Measurements from ENCODE around the gene NRG2. TPM values are rescaled to one million over a fixed set of nuclear protein-coding genes. Genes with fewer than 3 reads are reported as not detected.

Gene NRG2
- total RNA-seq, 2 experiments from 2014 or later, result 0.42 TPM; not detected in 1

DNA sequence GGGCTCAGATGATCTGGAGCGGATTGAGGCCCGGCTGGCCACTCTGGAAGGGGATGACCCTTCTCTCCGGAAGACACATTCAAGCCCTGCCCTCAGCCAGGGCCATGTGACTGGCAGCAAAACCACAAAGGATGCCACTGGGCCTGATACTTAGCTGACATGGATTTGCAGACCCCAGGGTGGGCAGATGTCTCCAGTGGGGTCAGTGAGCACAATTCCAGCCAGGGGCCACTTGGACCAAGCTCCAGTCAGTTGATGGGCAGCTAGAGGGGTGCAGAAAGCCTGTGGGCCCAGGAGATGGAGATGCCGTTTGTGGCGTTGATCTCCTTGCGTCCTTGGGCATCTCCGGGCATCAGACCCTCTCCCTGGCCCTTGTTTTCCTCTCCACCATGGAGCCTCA is 200.8 kb downstream of the NRG2 start:
- CTCF ChIA-PET, result interaction anchor here (1.2 to 6.1 kb wide), 4 partner anchors 21 to 67 kb away, joined by 3 to 58 read pairs (median 6); no protein-coding TSS in a partner anchor
- H3K27me3 Mint-ChIP-seq, result peaks cover 39% of the 10 kb centered on the region
- no peak overlapping the region for H3K4me3 Mint-ChIP-seq
- no peak overlapping the region for H3K27ac Mint-ChIP-seq
- H3K4me1 Mint-ChIP-seq, result no peaks in the 10 kb centered on the region
- no peak for DNase-seq
- H3K36me3 Mint-ChIP-seq, result no peaks in the 10 kb centered on the region
- no peak for ATAC-seq
- H3K9me3 Mint-ChIP-seq (ENCODE audit: low read depth), result no peaks in the 10 kb centered on the region

DNA sequence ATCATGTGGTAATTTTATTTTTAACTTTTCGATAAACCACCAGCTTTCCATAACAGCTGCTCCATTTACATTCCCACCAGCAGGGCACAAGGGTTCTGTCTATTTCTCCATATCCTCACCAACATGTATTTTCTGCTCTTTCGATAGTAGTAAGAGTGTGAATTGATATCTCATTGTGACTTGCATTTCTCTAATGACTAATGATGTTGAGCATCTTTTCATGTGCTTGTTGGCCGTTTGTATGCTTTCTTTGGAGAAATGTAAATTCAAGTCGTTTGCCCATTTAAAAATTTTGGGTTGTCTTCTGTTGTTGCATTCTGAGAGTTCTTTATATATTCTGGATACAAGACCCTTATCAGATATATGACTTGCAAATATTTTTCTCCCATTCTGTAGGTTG is 201.6 kb downstream of the NRG2 start:
- DNase-seq, result no peak
- H3K4me1 Mint-ChIP-seq, result no peaks in the 10 kb centered on the region
- peaks cover 32% of the 10 kb centered on the region for H3K27me3 Mint-ChIP-seq
- no peak for ATAC-seq
- H3K27ac Mint-ChIP-seq, result no peak overlapping the region
- H3K36me3 Mint-ChIP-seq, result no peaks in the 10 kb centered on the region
- CTCF ChIA-PET, result no interaction called here
- H3K9me3 Mint-ChIP-seq (ENCODE audit: low read depth), result no peaks in the 10 kb centered on the region
- no peak overlapping the region for H3K4me3 Mint-ChIP-seq

DNA sequence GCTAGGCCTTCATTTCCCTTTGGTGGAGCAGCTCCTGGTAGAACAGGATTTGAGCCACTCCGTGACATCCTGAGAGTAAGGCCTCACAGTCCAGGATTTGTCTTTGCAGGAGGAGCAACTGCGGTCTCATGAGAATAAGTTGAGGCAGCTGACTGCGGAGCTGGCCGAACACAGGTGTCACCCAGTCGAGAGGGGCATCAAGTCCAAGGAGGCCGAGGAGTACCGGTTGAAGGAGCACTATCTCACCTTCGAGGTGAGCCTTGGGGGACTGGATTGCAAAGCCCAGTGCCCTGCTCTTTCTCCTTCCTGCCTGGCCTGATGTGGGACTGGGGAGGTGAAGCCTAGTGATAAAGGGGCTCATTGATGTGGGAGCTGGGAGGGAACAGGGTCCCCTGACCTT is 203.2 kb downstream of the NRG2 start:
- Mint-ChIP-seq H3K27me3 (peaks cover 19% of the 10 kb centered on the region), H3K36me3 (no peaks in the 10 kb centered on the region)
- CTCF ChIA-PET, result interaction anchor here (1.0 to 1.6 kb wide), 2 partner anchors 53 to 129 kb away, joined by 4 to 8 read pairs; no protein-coding TSS in a partner anchor

DNA sequence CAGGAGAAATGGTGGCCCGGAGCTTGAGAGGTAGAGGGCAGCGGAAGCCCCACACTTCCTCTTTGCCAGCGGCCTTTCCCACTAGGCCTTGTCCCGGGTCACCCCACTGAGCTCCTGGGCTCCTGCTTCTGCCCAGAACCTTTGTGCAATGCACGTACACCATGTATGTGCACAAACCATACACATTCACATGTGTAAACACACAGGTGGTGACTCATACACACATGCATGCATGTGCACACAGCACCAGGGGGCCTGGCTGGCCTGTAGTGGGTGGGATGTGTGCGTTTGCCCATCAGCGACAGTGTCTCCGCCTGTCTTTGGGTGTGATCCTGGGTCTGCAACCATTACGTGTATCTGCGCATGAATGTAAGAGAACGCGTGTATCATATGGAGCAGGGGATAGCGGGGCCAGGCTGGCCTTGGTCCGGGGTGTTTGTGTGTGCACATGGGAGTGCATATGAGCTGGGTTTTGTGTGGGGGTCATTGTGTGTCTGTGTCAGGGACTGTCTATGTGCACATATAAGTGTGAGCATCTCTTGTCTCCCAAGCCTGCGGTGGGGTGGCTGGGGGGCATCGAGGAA is 203.8 kb downstream of the NRG2 start:
- ATAC-seq, result no peak

More for the DNA sequence above, 203.2 kb downstream of the NRG2 start:
- DNase-seq (no peak), ATAC-seq (no peak)
- Mint-ChIP-seq H3K9me3 (ENCODE audit: low read depth) (no peaks in the 10 kb centered on the region), H3K4me3 (no peak overlapping the region), H3K27ac (no peak overlapping the region), H3K4me1 (no peaks in the 10 kb centered on the region)

DNA sequence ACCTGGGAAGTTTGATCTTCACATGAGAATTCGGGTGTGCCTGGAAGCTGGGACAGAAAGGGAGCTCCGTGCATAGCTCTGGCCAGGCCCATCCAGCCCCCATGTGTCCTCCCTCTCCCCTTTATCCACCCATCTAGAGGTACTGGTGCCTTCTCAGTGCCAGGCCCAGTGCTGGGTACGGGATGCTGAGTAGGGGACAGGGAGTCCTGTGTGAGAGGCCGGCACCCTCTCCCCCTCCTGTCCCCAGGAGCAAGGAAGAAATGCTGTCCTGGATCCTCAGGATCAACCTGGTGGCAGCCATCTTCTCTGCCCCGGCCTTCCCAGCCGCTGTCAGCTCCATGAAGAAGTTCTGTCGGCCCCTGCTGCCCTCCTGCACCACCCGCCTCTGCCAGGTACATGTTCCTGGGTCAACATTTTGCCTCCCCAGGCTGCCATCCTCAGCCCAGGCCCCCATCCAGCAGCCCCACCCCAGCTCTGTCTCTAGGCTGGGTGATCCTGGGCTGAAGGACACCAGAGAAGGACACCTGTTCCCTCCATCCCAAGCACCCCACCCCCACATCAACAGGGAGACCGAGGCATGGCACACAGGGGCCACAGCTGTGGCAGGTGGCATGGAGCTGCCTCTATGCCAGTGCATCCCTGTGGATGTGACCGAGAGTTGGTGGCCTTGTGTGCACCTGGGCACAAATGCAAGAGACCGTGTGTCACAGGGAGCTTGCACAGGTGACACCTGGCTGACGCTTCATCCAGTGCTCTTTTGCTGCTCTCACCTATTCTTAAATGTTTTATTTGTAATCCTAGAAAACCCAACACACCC is 204.5 kb downstream of the NRG2 start:
- Mint-ChIP-seq H3K4me3 (no peak overlapping the region), H3K4me1 (no peaks in the 10 kb centered on the region), H3K27ac (no peak overlapping the region), H3K36me3 (no peaks in the 10 kb centered on the region), H3K27me3 (peaks cover 19% of the 10 kb centered on the region), H3K9me3 (ENCODE audit: low read depth) (no peaks in the 10 kb centered on the region)
- ATAC-seq (no peak), DNase-seq (no peak)
- CTCF ChIA-PET, result interaction anchor here (1.3 to 2.2 kb wide), 3 partner anchors 51 to 131 kb away, joined by 3 to 9 read pairs (median 8); no protein-coding TSS in a partner anchor

More for the DNA sequence above, 203.8 kb downstream of the NRG2 start:
- Mint-ChIP-seq H3K27ac (no peak overlapping the region), H3K9me3 (ENCODE audit: low read depth) (no peaks in the 10 kb centered on the region), H3K27me3 (peaks cover 15% of the 10 kb centered on the region), H3K4me3 (no peak overlapping the region), H3K36me3 (no peaks in the 10 kb centered on the region), H3K4me1 (no peaks in the 10 kb centered on the region)
- CTCF ChIA-PET, result interaction anchor here (1.3 to 2.2 kb wide), 3 partner anchors 52 to 130 kb away, joined by 3 to 9 read pairs (median 8); no protein-coding TSS in a partner anchor
- DNase-seq, result no peak

DNA sequence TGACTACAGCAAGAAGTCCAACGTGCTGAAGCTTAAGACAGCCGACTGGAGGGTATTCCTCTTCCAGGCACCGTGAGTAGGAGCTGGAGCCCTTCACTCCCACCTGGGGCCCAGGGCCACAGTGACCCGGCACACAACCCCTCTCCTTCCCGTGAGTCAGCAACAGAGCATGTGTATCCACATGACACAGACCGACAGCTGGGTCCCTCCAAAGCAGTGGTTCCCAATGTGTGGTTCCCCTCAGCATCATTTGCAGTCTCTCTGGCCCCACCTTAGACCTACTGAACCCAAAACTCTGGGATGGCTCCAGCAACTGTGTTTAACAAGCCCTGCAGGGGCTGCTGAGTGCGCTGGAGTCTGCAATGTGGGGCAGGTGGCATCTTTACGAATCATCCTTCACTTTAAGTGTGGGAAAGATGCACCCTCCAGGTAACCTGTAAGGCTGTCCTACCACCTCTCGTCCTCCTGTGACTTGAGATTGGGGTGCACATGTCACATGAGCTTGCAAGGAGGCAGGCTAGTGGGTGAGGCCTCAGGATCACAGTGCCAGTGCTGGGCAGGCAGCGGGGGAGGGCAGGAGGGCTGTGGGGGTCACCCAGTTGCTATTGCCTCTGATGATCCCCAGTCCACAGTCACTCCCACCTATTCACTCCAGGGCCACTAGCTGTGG is 205.3 kb downstream of the NRG2 start:
- DNase-seq (no peak), ATAC-seq (no peak)
- Mint-ChIP-seq H3K4me3 (no peak overlapping the region), H3K27ac (no peak overlapping the region), H3K9me3 (ENCODE audit: low read depth) (no peaks in the 10 kb centered on the region), H3K4me1 (no peaks in the 10 kb centered on the region), H3K36me3 (no peaks in the 10 kb centered on the region), H3K27me3 (peaks cover 23% of the 10 kb centered on the region)
- CTCF ChIA-PET, result interaction anchor here (2.2 kb wide), 1 partner anchor 51 kb away, joined by 9 read pairs; no protein-coding TSS in a partner anchor

DNA sequence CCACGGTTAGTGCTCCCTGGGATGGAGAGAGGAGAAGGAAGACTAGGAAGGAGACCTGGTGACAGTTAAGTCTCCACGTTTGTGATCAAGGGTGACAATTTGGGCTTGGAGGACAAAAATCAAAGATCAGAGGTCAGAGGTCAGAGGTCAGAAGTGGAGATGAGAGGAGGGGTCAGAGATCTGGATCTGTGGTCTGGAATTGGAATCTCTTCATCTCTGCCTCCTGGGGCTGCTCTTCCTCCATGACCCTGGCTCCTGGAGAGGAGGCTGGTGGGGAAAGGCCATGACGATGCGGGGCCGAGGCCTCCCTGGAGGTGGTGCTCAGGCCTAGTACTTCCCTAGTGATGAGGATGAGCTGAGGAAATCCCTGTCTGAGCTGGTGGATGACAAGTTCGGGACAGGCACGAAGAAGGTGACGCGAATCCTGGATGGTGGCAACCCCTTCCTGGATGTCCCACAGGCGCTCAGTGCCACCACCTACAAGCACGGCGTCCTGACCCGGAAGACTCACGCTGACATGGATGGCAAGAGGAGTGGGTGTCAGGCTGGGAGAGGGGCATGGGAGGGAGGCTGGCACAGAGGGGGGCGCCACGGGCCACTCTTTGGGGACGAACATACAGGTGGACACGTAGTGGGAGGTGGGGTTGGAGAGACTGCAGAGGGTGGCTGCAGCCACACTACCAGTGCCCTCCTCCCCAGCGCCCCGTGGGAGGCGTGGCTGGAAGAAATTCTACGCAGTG is 206.5 kb downstream of the NRG2 start:
- DNase-seq (no peak), ATAC-seq (no peak)
- Mint-ChIP-seq H3K4me1 (no peaks in the 10 kb centered on the region), H3K27me3 (peaks cover 23% of the 10 kb centered on the region), H3K4me3 (no peak overlapping the region), H3K27ac (no peak overlapping the region), H3K9me3 (ENCODE audit: low read depth) (no peaks in the 10 kb centered on the region), H3K36me3 (no peaks in the 10 kb centered on the region)
- CTCF ChIA-PET, result no interaction called here

DNA sequence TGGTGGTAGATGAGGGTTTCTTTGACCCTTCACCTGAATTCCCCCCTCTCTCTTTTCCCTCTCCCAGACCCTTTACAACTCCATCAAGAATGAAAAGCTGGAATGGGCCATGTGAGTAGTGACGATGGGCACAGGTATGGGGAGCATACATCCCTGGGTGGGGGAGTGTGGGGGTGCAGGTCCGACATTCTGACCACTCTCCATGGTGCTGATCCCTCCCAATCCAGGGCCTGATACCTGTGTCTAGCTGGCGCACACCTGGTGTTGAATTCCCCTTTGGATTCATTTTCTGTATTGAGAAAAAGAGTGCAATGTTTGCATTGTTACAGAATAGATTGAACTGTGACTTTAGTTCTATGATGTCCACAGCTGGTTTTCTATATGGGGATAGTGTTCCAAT is 207.4 kb downstream of the NRG2 start:
- CTCF ChIA-PET, result interaction anchor here (1.1 kb wide), 1 partner anchor 48 kb away, joined by 3 read pairs; no protein-coding TSS in a partner anchor
- ATAC-seq (no peak), DNase-seq (no peak)
- H3K4me1 Mint-ChIP-seq, result no peaks in the 10 kb centered on the region
- peaks cover 25% of the 10 kb centered on the region for H3K27me3 Mint-ChIP-seq
- H3K9me3 Mint-ChIP-seq (ENCODE audit: low read depth), result no peaks in the 10 kb centered on the region
- H3K27ac Mint-ChIP-seq, result no peak overlapping the region
- H3K36me3 Mint-ChIP-seq, result no peaks in the 10 kb centered on the region
- no peak overlapping the region for H3K4me3 Mint-ChIP-seq

DNA sequence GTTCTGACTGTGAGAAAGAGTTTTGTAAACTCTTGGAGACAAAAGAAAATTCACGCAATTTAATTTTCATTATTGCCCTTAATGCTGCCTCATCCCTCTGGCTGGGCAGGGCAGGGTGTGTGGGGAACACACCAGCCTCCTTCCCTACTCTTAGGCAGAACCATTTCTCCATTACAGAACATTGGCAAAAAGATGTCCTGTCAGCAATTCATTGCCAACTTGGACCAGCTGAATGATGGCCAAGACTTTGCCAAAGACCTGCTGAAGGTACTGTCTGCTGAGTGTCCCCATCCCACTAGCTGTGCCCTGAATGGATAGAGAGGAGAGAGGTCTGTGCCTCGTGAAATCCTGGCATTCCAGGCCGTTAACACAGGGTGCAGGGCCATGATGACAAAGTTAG is 209.6 kb downstream of the NRG2 start:
- peaks cover 27% of the 10 kb centered on the region for H3K27me3 Mint-ChIP-seq
- H3K4me1 Mint-ChIP-seq, result no peaks in the 10 kb centered on the region
- DNase-seq (no peak), ATAC-seq (no peak)
- no peaks in the 10 kb centered on the region for H3K9me3 Mint-ChIP-seq (ENCODE audit: low read depth)
- CTCF ChIA-PET, result interaction anchor here (1.2 kb wide), 1 partner anchor 46 kb away, joined by 4 read pairs; no protein-coding TSS in a partner anchor
- H3K36me3 Mint-ChIP-seq, result no peaks in the 10 kb centered on the region
- H3K27ac Mint-ChIP-seq, result no peak overlapping the region
- no peak overlapping the region for H3K4me3 Mint-ChIP-seq

DNA sequence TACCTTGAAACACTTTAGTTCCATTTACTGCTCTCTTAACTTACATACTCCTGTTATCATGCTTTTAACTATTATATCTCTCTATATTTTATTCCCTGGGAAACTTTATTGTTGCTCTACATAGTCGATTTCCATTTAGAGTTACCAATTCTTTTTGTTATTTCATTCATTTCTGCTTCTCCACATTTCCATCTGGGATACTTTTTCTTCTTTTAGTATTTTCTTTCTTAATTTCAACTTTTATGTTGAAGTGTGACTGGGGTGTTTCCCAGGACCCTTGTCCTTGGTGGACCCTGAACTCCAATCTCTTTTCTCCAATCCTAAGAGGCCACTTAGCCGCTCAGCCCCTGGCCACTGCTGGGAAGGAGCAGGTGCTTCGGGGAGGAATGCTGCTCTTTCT is 211.5 kb downstream of the NRG2 start:
- CTCF ChIA-PET, result interaction anchor here (1.7 kb wide), 1 partner anchor 137 kb away, joined by 5 read pairs; no protein-coding TSS in a partner anchor
- H3K27me3 Mint-ChIP-seq, result peaks cover 27% of the 10 kb centered on the region
- ATAC-seq (no peak), DNase-seq (no peak)
- H3K4me3 Mint-ChIP-seq, result no peak overlapping the region
- H3K4me1 Mint-ChIP-seq, result no peaks in the 10 kb centered on the region
- H3K27ac Mint-ChIP-seq, result no peak overlapping the region
- no peaks in the 10 kb centered on the region for H3K9me3 Mint-ChIP-seq (ENCODE audit: low read depth)
- no peaks in the 10 kb centered on the region for H3K36me3 Mint-ChIP-seq

DNA sequence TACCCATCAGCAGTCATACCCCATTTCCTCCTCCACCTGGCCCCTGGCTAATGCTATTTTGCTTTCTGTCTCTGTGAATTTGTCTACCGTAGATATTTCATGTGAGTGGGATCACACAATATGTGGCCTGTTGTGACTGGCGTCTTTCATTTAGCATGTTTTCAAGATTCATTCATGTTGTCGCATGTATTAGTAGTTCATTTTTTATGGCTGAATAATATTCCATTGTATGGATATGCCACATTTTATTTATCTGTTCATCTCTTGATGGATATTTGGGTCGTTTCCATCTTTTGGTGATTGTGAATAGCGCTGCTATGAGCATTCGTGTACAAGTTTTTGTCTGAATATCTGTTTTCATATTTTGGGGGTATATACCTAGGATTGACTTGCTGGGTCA is 213.6 kb downstream of the NRG2 start:
- Mint-ChIP-seq H3K4me1 (no peaks in the 10 kb centered on the region), H3K4me3 (no peak overlapping the region), H3K27ac (no peak overlapping the region), H3K36me3 (no peaks in the 10 kb centered on the region), H3K27me3 (peaks cover 27% of the 10 kb centered on the region), H3K9me3 (ENCODE audit: low read depth) (no peaks in the 10 kb centered on the region)
- CTCF ChIA-PET, result no interaction called here
- ATAC-seq, result no peak
- DNase-seq, result no peak

DNA sequence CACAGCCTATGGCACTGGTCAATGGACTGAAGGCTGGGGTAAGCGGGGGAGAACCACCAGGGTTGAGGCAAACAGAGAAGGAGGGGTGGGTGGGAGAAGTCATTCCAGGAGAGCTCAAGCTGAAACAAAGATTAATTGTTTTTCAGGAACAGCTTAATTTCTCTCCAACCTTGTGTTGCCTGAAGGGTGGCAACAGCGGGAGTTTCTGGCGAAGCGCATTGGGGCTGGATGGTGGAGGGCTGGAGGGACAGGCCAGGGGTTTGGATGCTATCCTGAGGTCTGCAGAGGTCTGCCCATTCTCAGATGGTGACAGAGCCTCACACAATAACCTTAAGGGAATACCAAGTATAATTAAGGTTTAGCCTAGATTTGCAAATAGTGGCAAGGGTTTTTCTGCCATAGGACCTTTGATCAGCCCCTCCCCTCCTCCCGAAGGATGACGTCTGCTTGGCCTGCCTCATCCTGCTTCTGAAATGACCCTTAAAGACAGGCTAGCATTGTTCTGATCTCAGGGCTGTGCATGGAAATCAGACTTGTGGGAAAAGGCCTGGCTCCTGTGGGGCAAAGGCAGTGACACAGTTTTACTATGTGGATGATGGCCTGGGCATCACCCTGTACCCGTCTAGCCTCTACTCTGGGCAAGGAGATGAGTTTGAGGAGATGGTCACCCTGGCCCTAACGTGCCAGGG is 214.7 kb downstream of the NRG2 start:
- Mint-ChIP-seq H3K27me3 (peaks cover 21% of the 10 kb centered on the region), H3K27ac (no peak overlapping the region), H3K36me3 (no peaks in the 10 kb centered on the region), H3K4me1 (no peaks in the 10 kb centered on the region), H3K9me3 (ENCODE audit: low read depth) (no peaks in the 10 kb centered on the region), H3K4me3 (no peak overlapping the region)
- ATAC-seq (no peak), DNase-seq (no peak)
- CTCF ChIA-PET, result no interaction called here

All from activated CD8-positive, alpha-beta memory T cell treated with anti-CD3 and anti-CD28 coated beads, Interleukin-2, amount 10 ng/mL, durations not matched to agents 7 days and 5 days (primary cell).